ENCODE measurements around the gene PTPN14. TPM values are rescaled to one million over a fixed set of nuclear protein-coding genes. Genes with fewer than 3 reads are reported as not detected.

Gene PTPN14
- total RNA-seq, 6 donors from 2014 or later = 15.4 to 42.9 (median 27.0) TPM

- 68 to 73% methylated on average over 9 of the region's 9 CpGs for WGBS, 2 donors
- Histone ChIP-seq H3K4me3 (no peak overlapping the region), H3K9me3 (no peaks in the 10 kb centered on the region), H3K27me3 (no peaks in the 10 kb centered on the region), H3K27ac (no peak overlapping the region), H3K4me1 (peaks cover 0 to 6% (median 0%) of the 10 kb centered on the region in 4 donors), H3K36me3 (peaks cover 0 to 28% (median 8%) of the 10 kb centered on the region in 4 donors)
- DNase-seq (no peak), ATAC-seq (ENCODE audit: low FRiP score in 2 of 2) (peak in 1 of 2 donors; percentile 60)
- TF ChIP-seq POLR2AphosphoS5 (IDR thresholded peaks at IDR 0.05) = no peak
- peak; percentile 57 to 74 (median 64) for TF ChIP-seq CTCF (IDR thresholded peaks at IDR 0.05)
Observed at GRCh38 chr1:214331827-214332423, 219.5 kb downstream of the PTPN14 start.

- TF ChIP-seq EP300 (IDR thresholded peaks at IDR 0.05) = no peak
- Histone ChIP-seq H3K4me3 (no peak overlapping the region), H3K4me1 (peaks cover 0 to 6% (median 0%) of the 10 kb centered on the region in 4 donors), H3K9me3 (no peaks in the 10 kb centered on the region), H3K27me3 (no peaks in the 10 kb centered on the region), H3K36me3 (peaks cover 0 to 28% (median 8%) of the 10 kb centered on the region in 4 donors), H3K27ac (no peak overlapping the region)
- ATAC-seq (ENCODE audit: low FRiP score in 2 of 2) (no peak), DNase-seq (no peak)
- 100% methylated on average over 1 of the region's 1 CpG for WGBS, 2 donors
Observed at GRCh38 chr1:214331180-214331579, 220.2 kb downstream of the PTPN14 start.

- Histone ChIP-seq H3K36me3 (peaks cover 0 to 28% (median 8%) of the 10 kb centered on the region in 4 donors), H3K4me1 (peaks cover 0 to 6% (median 0%) of the 10 kb centered on the region in 4 donors), H3K9me3 (no peaks in the 10 kb centered on the region), H3K27me3 (no peaks in the 10 kb centered on the region), H3K27ac (no peak overlapping the region), H3K4me3 (no peak overlapping the region)
- no peak for TF ChIP-seq EP300 (IDR thresholded peaks at IDR 0.05)
- no peak for TF ChIP-seq POLR2AphosphoS5 (IDR thresholded peaks at IDR 0.05)
- no peak for TF ChIP-seq CTCF (IDR thresholded peaks at IDR 0.05)
- no peak for TF ChIP-seq POLR2A (IDR thresholded peaks at IDR 0.05)
- DNase-seq (no peak), ATAC-seq (ENCODE audit: low FRiP score in 2 of 2) (no peak)
- WGBS, 2 donors = 86 to 93% methylated on average over 12 of the region's 12 CpGs
Observed at GRCh38 chr1:214330715-214331114, 220.7 kb downstream of the PTPN14 start.

GRCh38 chr1:214330222-214330621 is 221.2 kb downstream of the PTPN14 start:
- no peak for ATAC-seq (ENCODE audit: low FRiP score in 2 of 2)

More at GRCh38 chr1:214330222-214330621, 221.2 kb downstream of the PTPN14 start:
- WGBS, 2 donors = 85 to 90% methylated on average over 3 of the region's 3 CpGs
- no peaks in the 10 kb centered on the region for H3K9me3 ChIP-seq
- no peaks in the 10 kb centered on the region for H3K27me3 ChIP-seq
- no peak overlapping the region for H3K4me3 ChIP-seq
- peaks cover 0 to 6% (median 0%) of the 10 kb centered on the region in 4 donors for H3K4me1 ChIP-seq
- no peak for TF ChIP-seq POLR2A (IDR thresholded peaks at IDR 0.05)
- TF ChIP-seq EP300 (IDR thresholded peaks at IDR 0.05) = no peak
- no peak for TF ChIP-seq POLR2AphosphoS5 (IDR thresholded peaks at IDR 0.05)
- TF ChIP-seq CTCF (IDR thresholded peaks at IDR 0.05) = no peak
- no peak overlapping the region for H3K27ac ChIP-seq
- no peak for DNase-seq
- H3K36me3 ChIP-seq = peaks cover 0 to 29% (median 8%) of the 10 kb centered on the region in 4 donors

All from upper lobe of left lung (tissue), 6 donors.